AG10803 (cell line): ENCODE results near the gene GOLGA6L10.
"Not testable (repeated sequence)": the region's sequence is repeated elsewhere in the genome, so short reads cannot be mapped to it uniquely, and the experiment has no call there.

Source experiments
- DNase-seq: peaks from one replicate; pipeline ENCODE4 v3.0.0; 2010; ENCODE audit warnings: low read depth
- H3K4me3 ChIP-seq: 2 replicates; pipeline ENCODE4 v1.5.1; 2011; ENCODE audit warnings: mild to moderate bottlenecking, low read length, control low read depth
- TF ChIP-seq, protein P1 (sequence below): conservative IDR thresholded peaks from 2 replicates; pipeline ENCODE4 v1.5.1; 2011; ENCODE audit warnings: mild to moderate bottlenecking, low read length, control low read depth, inconsistent platforms

The GOLGA6L10 gene

DNA sequence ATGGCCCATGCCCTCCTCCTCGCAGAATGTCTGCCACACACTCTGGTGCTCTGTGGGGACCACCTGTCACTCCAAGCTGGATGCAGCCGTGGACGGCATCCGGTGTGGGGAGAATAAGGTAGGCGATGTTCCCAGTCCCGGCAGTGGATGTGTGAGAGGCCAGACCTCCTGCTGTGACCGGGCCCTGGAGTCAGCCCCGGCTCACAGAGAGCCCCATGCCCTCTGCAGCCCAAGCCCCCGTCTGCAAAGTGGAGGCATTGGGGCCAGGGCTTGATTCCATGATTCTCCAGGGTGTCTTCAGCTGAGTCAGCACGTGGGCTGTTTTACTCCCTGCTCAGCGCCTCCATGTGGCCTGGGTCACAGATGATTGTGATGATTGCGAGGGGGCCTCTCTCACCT lies 32.2 kb downstream of the GOLGA6L10 start:
- H3K4me3 ChIP-seq: no peak overlapping the region
- no peak for DNase-seq
- TF ChIP-seq, protein P1, sequence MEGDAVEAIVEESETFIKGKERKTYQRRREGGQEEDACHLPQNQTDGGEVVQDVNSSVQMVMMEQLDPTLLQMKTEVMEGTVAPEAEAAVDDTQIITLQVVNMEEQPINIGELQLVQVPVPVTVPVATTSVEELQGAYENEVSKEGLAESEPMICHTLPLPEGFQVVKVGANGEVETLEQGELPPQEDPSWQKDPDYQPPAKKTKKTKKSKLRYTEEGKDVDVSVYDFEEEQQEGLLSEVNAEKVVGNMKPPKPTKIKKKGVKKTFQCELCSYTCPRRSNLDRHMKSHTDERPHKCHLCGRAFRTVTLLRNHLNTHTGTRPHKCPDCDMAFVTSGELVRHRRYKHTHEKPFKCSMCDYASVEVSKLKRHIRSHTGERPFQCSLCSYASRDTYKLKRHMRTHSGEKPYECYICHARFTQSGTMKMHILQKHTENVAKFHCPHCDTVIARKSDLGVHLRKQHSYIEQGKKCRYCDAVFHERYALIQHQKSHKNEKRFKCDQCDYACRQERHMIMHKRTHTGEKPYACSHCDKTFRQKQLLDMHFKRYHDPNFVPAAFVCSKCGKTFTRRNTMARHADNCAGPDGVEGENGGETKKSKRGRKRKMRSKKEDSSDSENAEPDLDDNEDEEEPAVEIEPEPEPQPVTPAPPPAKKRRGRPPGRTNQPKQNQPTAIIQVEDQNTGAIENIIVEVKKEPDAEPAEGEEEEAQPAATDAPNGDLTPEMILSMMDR: no peak

DNA sequence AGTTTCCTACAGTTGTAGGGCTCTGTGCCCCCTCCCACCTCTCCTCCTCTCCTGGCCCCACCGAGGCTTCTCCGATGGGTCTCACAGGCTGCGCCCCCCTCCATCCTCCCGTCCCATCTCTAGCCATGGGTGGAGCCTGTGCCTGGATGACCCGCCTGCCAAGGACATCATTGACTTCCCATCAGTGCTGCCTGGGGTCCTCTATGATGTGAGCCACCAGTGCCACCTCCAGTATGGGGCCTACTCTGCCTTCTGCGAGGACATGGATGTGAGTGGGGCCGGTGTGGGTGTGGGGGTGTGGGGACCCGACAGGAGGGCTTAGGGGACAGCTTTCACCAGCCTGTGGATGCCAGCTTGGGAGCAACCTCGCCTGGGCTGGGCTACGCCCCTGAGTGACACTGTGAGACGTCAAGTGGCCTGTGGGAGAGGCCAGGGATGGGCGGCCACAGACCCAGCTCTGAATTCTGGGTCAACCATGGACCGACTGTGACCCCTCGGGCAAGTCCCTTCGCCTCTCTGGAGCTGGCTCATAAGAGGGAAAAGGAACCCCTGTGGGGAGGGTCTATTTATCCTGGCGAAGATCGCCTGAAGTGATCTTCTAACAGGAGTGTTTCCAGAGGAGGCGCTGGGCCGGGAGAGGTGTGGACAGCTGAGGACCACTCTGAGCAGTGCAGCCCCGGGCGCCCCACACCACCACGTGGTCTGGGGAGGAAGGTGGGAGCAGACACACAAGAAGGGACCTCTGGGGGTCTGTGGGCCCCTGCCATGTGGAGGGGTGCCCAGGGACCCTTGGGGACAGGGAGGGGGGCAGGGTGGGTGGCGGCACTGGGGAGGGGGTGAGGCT lies 32.8 kb downstream of the GOLGA6L10 start:
- DNase-seq, H3K4me3 ChIP-seq: not testable (repeated sequence)

DNA sequence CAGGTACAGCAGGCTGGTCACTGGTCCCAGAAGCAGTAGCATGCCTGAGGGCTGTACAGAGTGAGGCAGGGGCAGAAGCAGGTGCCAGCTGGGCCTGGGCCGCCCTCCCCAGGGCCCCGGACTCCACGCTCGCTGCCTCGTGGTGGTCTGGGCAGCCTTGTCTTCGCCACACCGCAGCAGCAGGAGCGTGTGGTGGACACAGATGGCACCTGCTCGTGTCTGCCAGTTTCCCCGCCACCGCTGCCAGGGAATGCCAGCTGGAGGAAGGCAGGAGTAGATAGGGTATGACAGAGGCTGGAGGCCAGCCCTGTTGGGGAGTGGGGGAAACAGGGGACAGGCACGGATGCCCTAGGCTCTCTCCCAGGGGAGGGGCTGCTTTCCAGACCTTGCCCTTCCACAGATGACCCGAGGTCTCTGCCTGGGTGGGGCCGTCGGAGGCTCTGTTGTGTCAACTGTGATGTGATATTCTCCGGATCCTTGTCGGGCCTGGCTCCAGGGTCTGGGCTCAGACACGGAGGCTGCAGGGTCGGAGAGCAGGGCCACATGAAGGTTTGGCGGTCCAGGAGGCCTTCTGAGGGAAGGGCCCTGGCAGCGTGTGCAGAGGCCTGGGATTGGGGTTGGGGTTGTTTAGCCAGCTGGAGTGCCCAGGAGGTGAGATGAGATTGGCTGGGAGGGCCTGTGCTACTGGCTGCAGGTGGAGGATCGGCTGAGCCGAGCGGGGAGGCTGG lies 33.6 kb downstream of the GOLGA6L10 start:
- H3K4me3 ChIP-seq: no peak overlapping the region
- DNase-seq: no peak
- TF ChIP-seq, protein P1: no peak

DNA sequence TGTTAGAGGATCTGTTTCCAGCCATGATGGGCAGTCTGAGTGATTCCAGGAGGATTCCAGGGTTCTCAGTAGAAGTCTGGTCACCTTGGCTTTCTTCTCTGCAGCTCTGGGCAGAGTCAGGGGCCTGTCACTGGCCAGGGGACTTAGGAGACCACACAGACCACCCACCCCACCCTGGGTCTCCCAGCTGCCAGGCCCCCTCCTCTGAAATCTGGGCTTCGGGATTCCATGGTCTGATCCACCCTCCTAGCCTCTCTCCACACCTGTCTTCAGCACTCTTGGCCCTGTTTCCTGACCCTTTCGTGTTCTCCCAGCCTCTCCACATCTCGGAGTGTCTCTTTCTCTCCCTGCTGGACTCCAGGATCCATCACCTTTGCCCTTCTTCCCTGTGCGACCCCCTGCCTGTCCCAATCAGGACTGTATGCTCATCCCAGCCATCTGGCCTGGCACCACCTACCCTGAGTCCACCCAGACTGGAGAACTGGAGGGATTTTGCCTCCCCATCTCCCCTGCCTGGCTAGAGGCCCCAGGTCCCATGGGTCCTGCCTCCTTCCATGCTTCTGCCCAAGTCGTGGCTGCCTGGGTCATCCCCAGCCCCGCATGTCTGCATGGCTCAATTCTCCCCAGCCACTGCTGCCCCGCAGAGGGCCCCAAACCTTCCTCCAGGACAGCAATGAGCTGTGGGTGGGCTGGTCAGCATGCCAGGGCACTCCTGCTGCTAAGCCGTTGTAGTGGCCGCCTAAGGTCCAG lies 34.3 kb downstream of the GOLGA6L10 start:
- no peak for DNase-seq
- TF ChIP-seq, protein P1: no peak

DNA sequence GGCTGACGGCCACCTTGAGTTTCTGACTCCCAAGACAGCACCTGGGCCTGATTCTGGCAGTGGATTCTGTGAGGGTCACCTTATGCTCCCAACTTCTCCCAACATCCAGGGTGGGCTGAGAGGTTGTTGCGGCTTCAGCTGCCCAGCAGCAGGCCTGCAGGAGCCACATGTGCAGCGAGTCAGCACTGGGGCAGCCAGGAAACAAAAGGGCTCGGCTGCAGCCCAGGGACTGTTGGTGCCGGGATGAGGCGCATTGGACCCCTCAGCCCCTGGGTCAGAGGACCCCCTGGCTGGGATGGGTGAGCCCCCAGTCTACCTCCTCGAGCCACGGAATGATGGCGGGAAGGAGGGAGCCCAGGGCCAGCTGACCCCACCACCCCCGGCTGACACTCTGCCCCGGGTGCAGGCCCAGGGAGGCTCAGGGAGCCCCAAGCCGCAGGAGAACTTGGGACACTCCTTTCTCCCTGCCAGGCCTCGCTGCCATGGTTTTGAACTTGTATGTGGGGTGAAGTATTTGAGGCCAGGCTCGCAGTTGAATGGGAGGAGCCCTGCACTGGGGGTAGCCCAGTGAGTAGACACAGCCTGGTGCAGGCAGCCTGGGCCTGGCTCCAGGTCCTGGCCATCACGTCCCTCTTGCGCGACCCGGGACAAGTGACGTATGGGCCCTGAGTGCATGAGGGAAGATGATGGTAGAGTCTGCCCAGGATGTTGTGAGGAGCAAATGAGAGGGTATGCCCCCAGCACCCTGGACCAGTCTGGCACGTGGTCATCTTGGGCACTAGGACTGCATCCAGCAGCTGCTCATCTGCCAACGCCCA lies 35.1 kb downstream of the GOLGA6L10 start:
- H3K4me3 ChIP-seq, DNase-seq: not testable (repeated sequence)

More for the DNA sequence above, 34.3 kb downstream of the GOLGA6L10 start:
- no peak overlapping the region for H3K4me3 ChIP-seq

DNA sequence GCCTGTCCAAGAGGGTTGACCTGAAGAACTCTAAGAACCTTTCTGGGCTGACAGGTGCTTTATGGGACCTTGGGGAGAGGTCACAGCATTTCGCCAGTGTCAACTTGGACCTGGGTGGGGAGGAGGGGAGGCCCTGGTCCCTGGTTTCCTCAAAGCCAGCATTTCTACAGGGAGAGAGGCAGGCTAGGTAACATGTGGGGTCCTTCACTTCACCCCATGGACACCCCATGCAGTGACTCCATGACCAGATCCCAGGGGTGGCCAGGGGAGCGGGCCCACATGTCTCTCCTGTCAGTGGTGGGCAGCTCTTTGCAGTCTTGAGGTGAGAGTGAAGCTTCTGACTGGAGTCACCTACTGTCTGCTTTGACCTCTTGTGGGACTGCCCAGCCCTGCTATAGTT lies 35.8 kb downstream of the GOLGA6L10 start:
- TF ChIP-seq, protein P1: no peak
- no peak for DNase-seq
- no peak overlapping the region for H3K4me3 ChIP-seq

DNA sequence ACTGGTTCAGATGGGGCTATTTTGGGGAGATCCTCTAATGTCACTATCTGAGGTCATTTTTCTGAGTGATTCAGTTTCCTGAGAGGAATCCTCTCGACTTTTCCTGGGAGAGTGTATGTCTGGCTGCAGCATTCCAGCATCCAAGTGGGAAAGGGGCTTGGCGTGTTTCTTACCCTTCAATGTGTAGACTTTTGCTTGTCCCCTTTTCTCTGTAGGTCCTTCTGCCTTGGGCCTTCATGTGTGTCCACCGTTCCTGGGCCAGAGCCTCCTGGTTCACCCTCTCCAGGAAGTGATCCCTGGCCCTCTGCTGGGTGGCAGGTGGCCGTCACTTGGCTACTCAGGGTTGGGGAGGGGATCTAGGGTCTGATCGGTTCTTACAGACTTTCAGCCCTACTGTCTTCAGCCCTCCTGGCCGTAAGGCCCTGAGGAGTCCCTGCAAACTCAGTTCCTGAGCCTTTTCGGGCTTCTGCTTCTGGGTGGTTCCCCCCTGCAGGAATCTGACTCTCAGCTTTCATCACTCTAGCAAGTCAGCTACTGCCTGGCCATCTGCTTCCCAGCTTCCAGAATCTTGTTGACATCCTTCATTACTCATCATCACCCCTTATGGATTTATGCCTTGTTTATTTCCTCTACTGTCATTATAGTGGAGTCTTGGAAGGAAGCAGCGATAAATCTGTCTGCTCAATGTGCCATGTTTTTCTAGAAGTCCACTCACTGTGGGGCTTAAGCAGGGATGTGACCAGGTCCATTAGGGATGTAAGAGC lies 36.5 kb downstream of the GOLGA6L10 start:
- TF ChIP-seq, protein P1: no peak
- peak; percentile 54 for DNase-seq
- H3K4me3 ChIP-seq: no peak overlapping the region

DNA sequence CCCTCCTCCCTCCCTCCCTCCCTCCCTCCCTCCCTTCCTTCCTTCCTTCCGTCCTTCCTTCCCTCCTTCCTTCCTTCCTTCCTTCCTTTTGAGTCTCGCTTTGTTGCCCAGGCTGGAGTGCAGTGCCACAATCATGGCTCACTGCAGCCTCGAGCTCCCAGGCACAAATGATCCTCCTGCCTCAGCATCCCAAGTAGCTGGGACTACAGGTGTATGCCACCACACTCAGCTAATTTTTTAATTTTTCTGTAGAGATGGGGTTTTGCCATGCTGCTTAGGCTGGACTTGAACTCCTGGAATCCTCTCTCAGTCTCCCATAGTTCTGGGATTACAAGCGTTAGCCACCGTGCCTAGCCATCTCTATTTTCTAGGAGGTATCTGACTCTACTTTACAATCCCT lies 38.0 kb downstream of the GOLGA6L10 start:
- not testable (repeated sequence) for H3K4me3 ChIP-seq, DNase-seq
